Measurements from ENCODE around the gene UGT1A1.

UGT1A1 gene

GRCh38 chr2:233803292-233803911 is 43.3 kb downstream of the UGT1A1 start:
- TF ChIP-seq, protein P1, sequence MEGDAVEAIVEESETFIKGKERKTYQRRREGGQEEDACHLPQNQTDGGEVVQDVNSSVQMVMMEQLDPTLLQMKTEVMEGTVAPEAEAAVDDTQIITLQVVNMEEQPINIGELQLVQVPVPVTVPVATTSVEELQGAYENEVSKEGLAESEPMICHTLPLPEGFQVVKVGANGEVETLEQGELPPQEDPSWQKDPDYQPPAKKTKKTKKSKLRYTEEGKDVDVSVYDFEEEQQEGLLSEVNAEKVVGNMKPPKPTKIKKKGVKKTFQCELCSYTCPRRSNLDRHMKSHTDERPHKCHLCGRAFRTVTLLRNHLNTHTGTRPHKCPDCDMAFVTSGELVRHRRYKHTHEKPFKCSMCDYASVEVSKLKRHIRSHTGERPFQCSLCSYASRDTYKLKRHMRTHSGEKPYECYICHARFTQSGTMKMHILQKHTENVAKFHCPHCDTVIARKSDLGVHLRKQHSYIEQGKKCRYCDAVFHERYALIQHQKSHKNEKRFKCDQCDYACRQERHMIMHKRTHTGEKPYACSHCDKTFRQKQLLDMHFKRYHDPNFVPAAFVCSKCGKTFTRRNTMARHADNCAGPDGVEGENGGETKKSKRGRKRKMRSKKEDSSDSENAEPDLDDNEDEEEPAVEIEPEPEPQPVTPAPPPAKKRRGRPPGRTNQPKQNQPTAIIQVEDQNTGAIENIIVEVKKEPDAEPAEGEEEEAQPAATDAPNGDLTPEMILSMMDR (IDR thresholded peaks at IDR 0.05; ENCODE audit: low read depth, low read length, poor library complexity, severe bottlenecking) = no peak
- TF ChIP-seq EZH2phosphoT487 (IDR thresholded peaks at IDR 0.05; ENCODE audit: borderline replicate concordance, low read length) = no peak
- Histone ChIP-seq H3F3A (ENCODE audit: control insufficient read depth, insufficient read depth) (no peaks in the 10 kb centered on the region), H4K20me1 (ENCODE audit: control insufficient read depth, insufficient read depth, low read depth, low read length) (no peaks in the 10 kb centered on the region), H3K4me3 (ENCODE audit: low read length) (no peak overlapping the region), H3K9me3 (ENCODE audit: control insufficient read depth, insufficient read depth, low read length) (no peaks in the 10 kb centered on the region), H3K9me2 (replicated peaks; ENCODE audit: control insufficient read depth, low read length) (no peaks in the 10 kb centered on the region), H3K27me3 (ENCODE audit: control insufficient read depth, low read length) (peaks cover 6% of the 10 kb centered on the region; the same call in 1 of the 2 replicates), H3K4me2 (ENCODE audit: low read length) (no peak overlapping the region), H3K4me1 (ENCODE audit: control insufficient read depth, low read length) (peaks cover 9% of the 10 kb centered on the region), H3K27ac (ENCODE audit: low read depth, low read length) (no peak overlapping the region), H3K79me2 (ENCODE audit: control insufficient read depth, low read length) (no peaks in the 10 kb centered on the region), H3K36me3 (ENCODE audit: control insufficient read depth, low read length) (no peaks in the 10 kb centered on the region)

- H3K27me3 ChIP-seq (ENCODE audit: control insufficient read depth, low read length) = peaks cover 9% of the 10 kb centered on the region; the same call in 1 of the 2 replicates
- H3K36me3 ChIP-seq (ENCODE audit: control insufficient read depth, low read length) = no peaks in the 10 kb centered on the region
- H3K9me2 ChIP-seq (replicated peaks; ENCODE audit: control insufficient read depth, low read length) = no peaks in the 10 kb centered on the region
- H3F3A ChIP-seq (ENCODE audit: control insufficient read depth, insufficient read depth) = no peaks in the 10 kb centered on the region
- H3K4me1 ChIP-seq (ENCODE audit: control insufficient read depth, low read length) = peaks cover 9% of the 10 kb centered on the region
- H3K9me3 ChIP-seq (ENCODE audit: control insufficient read depth, insufficient read depth, low read length) = no peaks in the 10 kb centered on the region
- no peaks in the 10 kb centered on the region for H3K79me2 ChIP-seq (ENCODE audit: control insufficient read depth, low read length)
- no peak overlapping the region for H3K4me2 ChIP-seq (ENCODE audit: low read length)
- no peak for TF ChIP-seq EZH2phosphoT487 (IDR thresholded peaks at IDR 0.05; ENCODE audit: borderline replicate concordance, low read length)
- TF ChIP-seq, protein P1 (IDR thresholded peaks at IDR 0.05; ENCODE audit: low read depth, low read length, poor library complexity, severe bottlenecking) = no peak
- H4K20me1 ChIP-seq (ENCODE audit: control insufficient read depth, insufficient read depth, low read depth, low read length) = no peaks in the 10 kb centered on the region
- H3K4me3 ChIP-seq (ENCODE audit: low read length) = no peak overlapping the region
- H3K27ac ChIP-seq (ENCODE audit: low read depth, low read length) = no peak overlapping the region
These were observed 43.9 kb downstream of the UGT1A1 start for GRCh38 chr2:233803994-233804393.

DNA sequence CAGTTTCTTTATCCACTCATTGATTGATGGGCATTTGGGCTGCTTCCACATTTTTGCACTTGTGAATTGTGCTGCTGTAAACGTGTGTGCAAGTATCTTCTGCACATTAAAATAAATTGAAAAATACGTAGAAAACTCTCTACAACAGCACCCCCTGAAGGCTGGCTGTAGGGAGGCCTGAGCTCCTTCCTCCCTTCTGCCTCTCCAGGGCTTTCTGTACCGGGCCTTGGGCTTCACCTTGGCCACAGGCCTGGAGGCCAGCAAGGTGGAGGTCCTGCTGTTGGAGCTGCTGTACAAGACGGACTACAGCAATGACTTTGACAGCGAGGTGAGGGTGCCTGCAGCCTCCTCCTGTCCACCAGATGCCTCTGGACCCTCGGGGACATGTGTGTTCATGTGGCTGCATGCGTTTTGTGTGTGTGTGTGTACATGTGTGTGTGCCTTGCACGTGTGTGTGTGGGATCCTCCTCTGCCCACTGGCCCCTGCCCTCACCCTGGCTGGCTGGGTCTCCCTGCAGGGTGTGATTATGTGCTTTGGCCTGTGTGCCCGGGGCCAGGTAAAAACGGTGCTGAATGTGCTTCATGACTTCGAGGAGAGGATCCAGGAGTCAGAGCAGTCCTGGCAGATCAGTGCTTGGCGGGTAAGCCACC is 47.3 kb downstream of the UGT1A1 start:
- Histone ChIP-seq H3K9me3 (ENCODE audit: control insufficient read depth, insufficient read depth, low read length) (no peaks in the 10 kb centered on the region), H3K9me2 (replicated peaks; ENCODE audit: control insufficient read depth, low read length) (no peaks in the 10 kb centered on the region), H4K20me1 (ENCODE audit: control insufficient read depth, insufficient read depth, low read depth, low read length) (no peaks in the 10 kb centered on the region), H3K79me2 (ENCODE audit: control insufficient read depth, low read length) (no peaks in the 10 kb centered on the region), H3K4me1 (ENCODE audit: control insufficient read depth, low read length) (no peaks in the 10 kb centered on the region), H3K36me3 (ENCODE audit: control insufficient read depth, low read length) (no peaks in the 10 kb centered on the region), H3F3A (ENCODE audit: control insufficient read depth, insufficient read depth) (no peaks in the 10 kb centered on the region), H3K27me3 (ENCODE audit: control insufficient read depth, low read length) (peaks cover 10% of the 10 kb centered on the region), H3K27ac (ENCODE audit: low read depth, low read length) (no peak overlapping the region), H3K4me3 (ENCODE audit: low read length) (no peak overlapping the region), H3K4me2 (ENCODE audit: low read length) (no peak overlapping the region)
- TF ChIP-seq, protein P1 (IDR thresholded peaks at IDR 0.05; ENCODE audit: low read depth, low read length, poor library complexity, severe bottlenecking) = no peak
- TF ChIP-seq EZH2phosphoT487 (IDR thresholded peaks at IDR 0.05; ENCODE audit: borderline replicate concordance, low read length) = no peak

Measured in DOHH2 (cell line).